Measurements from ENCODE around the gene NT5DC1.
"Not testable (repeated sequence)": the region's sequence is repeated elsewhere in the genome, so short reads cannot be mapped to it uniquely, and the experiment has no call there.

Gene NT5DC1

DNA sequence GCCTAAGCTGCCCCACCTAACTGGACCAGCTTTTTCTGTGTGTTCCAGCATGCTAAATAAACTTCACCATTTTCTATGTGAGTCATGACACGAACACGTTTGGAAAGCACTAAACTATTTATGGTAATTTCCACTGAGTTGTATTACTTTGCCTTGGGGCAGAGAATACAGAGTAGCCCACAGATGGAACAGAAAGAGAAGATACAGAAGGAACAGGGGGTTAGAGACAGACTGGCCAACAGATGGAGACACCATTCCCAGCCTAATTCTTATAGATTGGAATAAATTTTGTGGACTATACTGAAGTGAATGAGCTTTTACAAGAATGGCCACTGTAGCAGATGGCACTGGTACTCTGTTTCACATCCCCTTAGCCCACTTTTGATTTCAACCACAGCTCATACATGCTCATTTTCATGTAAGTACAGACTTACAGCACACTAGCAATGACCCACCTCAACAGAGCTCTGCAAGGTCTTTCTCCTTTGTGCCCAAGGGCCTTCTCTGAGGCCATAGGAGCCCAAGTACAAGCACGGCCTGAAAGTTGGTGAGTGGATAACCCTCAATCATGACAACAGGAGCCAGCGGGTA is 13.1 kb upstream of the NT5DC1 start:
- DNase-seq (ENCODE audit: low read depth): peak; percentile 34
- H3K4me3 ChIP-seq (ENCODE audit: control insufficient read depth, low read depth, low read length): no peak overlapping the region
- peak; percentile 33 for TF ChIP-seq CTCF (IDR thresholded peaks at IDR 0.05; ENCODE audit: control insufficient read depth, insufficient read depth, low read depth, low read length, missing control alignments)

DNA sequence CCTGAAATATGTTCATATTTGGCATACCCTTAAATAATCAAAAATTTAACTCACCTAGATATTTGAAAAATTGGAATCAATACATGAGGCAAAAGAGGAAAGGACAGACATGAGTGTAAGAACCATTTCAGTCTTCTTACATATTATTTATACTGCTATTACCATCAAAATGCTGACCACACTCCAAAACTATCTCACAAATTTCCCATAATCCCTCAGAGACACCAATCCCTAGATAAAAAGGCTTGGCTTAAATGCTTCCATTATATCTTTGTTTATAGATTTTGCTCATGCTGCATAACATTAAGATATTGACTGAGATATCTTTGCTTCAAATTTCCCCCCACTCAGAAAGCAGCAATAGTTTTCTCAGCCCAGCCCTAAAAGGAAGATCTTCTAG is 11.7 kb upstream of the NT5DC1 start:
- no peak for TF ChIP-seq CTCF (IDR thresholded peaks at IDR 0.05; ENCODE audit: control insufficient read depth, insufficient read depth, low read depth, low read length, missing control alignments)
- no peak overlapping the region for H3K4me3 ChIP-seq (ENCODE audit: control insufficient read depth, low read depth, low read length)
- DNase-seq (ENCODE audit: low read depth): no peak

- TF ChIP-seq CTCF (IDR thresholded peaks at IDR 0.05; ENCODE audit: control insufficient read depth, insufficient read depth, low read depth, low read length, missing control alignments): no peak
- no peak overlapping the region for H3K4me3 ChIP-seq (ENCODE audit: control insufficient read depth, low read depth, low read length)
- DNase-seq (ENCODE audit: low read depth): no peak
Observed at GRCh38 chr6:116090251-116090650, 10.4 kb upstream of the NT5DC1 start.

DNA sequence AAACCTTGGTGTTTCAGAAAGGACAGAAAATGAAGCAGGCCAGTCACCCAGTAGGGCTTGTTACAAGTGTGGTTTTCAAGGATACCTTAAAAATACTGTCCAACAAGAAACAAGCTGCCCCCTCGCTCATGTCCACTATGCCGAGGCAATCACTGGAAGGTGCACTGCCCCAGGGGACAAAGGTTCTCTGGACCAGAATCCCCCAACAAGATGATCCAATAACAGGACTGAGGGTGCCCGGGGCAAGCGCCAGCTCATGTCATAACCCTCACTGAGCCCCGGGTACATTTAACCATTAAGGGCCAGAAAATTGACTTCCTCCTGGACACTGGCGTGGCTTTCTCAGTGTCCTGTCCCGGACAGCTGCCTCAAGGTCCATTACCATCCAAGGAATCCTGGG is 6.6 kb upstream of the NT5DC1 start:
- TF ChIP-seq CTCF (IDR thresholded peaks at IDR 0.05; ENCODE audit: control insufficient read depth, insufficient read depth, low read depth, low read length, missing control alignments): no peak
- no peak overlapping the region for H3K4me3 ChIP-seq (ENCODE audit: control insufficient read depth, low read depth, low read length)
- no peak for DNase-seq (ENCODE audit: low read depth)

- not testable (repeated sequence) for DNase-seq (ENCODE audit: low read depth); H3K4me3 ChIP-seq (ENCODE audit: control insufficient read depth, low read depth, low read length)
Observed at GRCh38 chr6:116096048-116096759, 4.4 kb upstream of the NT5DC1 start.

- no peak overlapping the region for H3K4me3 ChIP-seq (ENCODE audit: control insufficient read depth, low read depth, low read length)
- DNase-seq (ENCODE audit: low read depth): no peak
- peak; percentile 42 for TF ChIP-seq CTCF (IDR thresholded peaks at IDR 0.05; ENCODE audit: control insufficient read depth, insufficient read depth, low read depth, low read length, missing control alignments)
Observed at GRCh38 chr6:116096979-116097816, 3.5 kb upstream of the NT5DC1 start.

GRCh38 chr6:116099036-116099435 is 1.6 kb upstream of the NT5DC1 start:
- DNase-seq (ENCODE audit: low read depth): no peak
- H3K4me3 ChIP-seq (ENCODE audit: control insufficient read depth, low read depth, low read length): no peak overlapping the region
- no peak for TF ChIP-seq CTCF (IDR thresholded peaks at IDR 0.05; ENCODE audit: control insufficient read depth, insufficient read depth, low read depth, low read length, missing control alignments)

All from AG09309 (cell line).